ENCODE data around the gene SFXN5.

SFXN5 gene

GRCh38 chr2:72991439-72991725, 80.1 kb downstream of the SFXN5 start:
- H3K36me3 ChIP-seq (ENCODE audit: control insufficient read depth in 2 of 2, insufficient read depth in 1 of 2, low read length in 2 of 2): no peaks in the 10 kb centered on the region
- no peaks in the 10 kb centered on the region for H3K9me3 ChIP-seq (ENCODE audit: control insufficient read depth, insufficient read depth, low read depth, low read length)
- ChIA-PET CTCF (interaction anchor here (0.7 to 3.0 kb wide), 11 partner anchors 16 to 221 kb away, joined by 3 to 29 read pairs (median 6); no protein-coding TSS in a partner anchor), POLR2A (no interaction called here)
- H3K27ac ChIP-seq (ENCODE audit: extremely low read depth, low read depth, low read length): no peak overlapping the region
- no peaks in the 10 kb centered on the region for H3K4me1 ChIP-seq (ENCODE audit: control insufficient read depth, insufficient read depth, low read length)
- H3K4me3 ChIP-seq (ENCODE audit: low read depth, low read length): no peak overlapping the region
- TF ChIP-seq OSR2 (tag by site-specific recombination; IDR thresholded peaks at IDR 0.05) (no peak), WT1 (tag by site-specific recombination; IDR thresholded peaks at IDR 0.05) (no peak), ZNF624 (tag by site-specific recombination; IDR thresholded peaks at IDR 0.05) (no peak), ZNF623 (tag by site-specific recombination; IDR thresholded peaks at IDR 0.05) (no peak), TRIM28 (IDR thresholded peaks at IDR 0.05; ENCODE audit: borderline replicate concordance, low read length) (no peak), ZNF701 (tag by site-specific recombination; IDR thresholded peaks at IDR 0.05) (no peak), ZNF791 (tag by site-specific recombination; IDR thresholded peaks at IDR 0.05) (no peak), ZNF426 (tag by site-specific recombination; IDR thresholded peaks at IDR 0.05) (no peak), ZNF341 (tag by site-specific recombination; IDR thresholded peaks at IDR 0.05; ENCODE audit: low read depth) (no peak), ZBTB20 (tag by site-specific recombination; IDR thresholded peaks at IDR 0.05) (no peak), ZNF571 (tag by site-specific recombination; IDR thresholded peaks at IDR 0.05) (no peak), ZNF169 (tag by site-specific recombination; IDR thresholded peaks at IDR 0.05) (no peak), ZNF626 (tag by site-specific recombination; IDR thresholded peaks at IDR 0.05) (no peak)
- TF ChIP-seq, protein P1, sequence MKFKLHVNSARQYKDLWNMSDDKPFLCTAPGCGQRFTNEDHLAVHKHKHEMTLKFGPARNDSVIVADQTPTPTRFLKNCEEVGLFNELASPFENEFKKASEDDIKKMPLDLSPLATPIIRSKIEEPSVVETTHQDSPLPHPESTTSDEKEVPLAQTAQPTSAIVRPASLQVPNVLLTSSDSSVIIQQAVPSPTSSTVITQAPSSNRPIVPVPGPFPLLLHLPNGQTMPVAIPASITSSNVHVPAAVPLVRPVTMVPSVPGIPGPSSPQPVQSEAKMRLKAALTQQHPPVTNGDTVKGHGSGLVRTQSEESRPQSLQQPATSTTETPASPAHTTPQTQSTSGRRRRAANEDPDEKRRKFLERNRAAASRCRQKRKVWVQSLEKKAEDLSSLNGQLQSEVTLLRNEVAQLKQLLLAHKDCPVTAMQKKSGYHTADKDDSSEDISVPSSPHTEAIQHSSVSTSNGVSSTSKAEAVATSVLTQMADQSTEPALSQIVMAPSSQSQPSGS (tag by site-specific recombination; IDR thresholded peaks at IDR 0.05; ENCODE audit: low read depth): no peak
- TF ChIP-seq, protein P2, sequence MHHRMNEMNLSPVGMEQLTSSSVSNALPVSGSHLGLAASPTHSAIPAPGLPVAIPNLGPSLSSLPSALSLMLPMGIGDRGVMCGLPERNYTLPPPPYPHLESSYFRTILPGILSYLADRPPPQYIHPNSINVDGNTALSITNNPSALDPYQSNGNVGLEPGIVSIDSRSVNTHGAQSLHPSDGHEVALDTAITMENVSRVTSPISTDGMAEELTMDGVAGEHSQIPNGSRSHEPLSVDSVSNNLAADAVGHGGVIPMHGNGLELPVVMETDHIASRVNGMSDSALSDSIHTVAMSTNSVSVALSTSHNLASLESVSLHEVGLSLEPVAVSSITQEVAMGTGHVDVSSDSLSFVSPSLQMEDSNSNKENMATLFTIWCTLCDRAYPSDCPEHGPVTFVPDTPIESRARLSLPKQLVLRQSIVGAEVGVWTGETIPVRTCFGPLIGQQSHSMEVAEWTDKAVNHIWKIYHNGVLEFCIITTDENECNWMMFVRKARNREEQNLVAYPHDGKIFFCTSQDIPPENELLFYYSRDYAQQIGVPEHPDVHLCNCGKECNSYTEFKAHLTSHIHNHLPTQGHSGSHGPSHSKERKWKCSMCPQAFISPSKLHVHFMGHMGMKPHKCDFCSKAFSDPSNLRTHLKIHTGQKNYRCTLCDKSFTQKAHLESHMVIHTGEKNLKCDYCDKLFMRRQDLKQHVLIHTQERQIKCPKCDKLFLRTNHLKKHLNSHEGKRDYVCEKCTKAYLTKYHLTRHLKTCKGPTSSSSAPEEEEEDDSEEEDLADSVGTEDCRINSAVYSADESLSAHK (tag by site-specific recombination; IDR thresholded peaks at IDR 0.05): no peak

DNA sequence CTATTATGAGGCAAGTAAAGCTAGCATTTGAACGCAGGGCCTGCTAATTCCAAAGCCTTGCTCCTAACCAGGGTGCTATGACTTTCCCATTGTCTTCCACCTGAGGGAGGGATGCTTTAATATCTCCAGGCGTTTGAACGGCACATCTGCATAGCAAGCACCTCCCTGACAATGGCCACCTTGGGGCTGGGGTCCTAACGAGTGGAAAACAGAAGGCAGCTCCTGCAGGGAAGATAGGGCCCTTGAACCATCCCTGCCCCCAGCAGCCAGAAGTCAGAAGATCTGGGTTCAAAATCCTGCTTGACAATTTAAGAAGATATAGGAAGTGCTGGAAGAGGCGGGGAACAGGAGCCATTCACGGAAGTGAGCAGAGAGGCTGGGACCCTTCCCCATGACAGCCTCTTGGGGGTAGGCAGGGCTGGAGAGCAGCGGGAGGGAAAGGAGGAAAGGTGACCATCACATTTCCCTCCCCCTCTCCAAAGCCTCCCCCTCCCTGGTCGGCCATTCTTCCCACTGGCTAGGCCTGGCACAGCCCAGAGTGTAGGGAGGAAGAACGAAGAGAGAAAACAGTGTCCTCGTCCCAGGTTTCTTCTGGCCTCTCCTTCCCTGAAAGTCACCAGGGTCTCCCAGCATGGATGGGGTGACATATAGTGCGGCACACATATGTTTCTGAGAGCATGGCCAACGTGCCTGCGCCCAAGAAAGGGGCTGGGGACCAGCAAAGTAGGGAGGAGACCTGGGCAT, 80.6 kb downstream of the SFXN5 start:
- CTCF ChIA-PET: interaction anchor here (0.7 to 3.0 kb wide), 8 partner anchors 15 to 222 kb away, joined by 4 to 29 read pairs (median 7); no protein-coding TSS in a partner anchor
- TF ChIP-seq ZNF211 (tag by site-specific recombination; IDR thresholded peaks at IDR 0.05; ENCODE audit: low read depth): no peak
- TF ChIP-seq ZNF394 (tag by site-specific recombination; IDR thresholded peaks at IDR 0.05; ENCODE audit: borderline replicate concordance): no peak
- TF ChIP-seq ZNF561 (tag by site-specific recombination; IDR thresholded peaks at IDR 0.05; ENCODE audit: borderline replicate concordance): no peak
- no peak for TF ChIP-seq FEZF1 (tag by site-specific recombination; IDR thresholded peaks at IDR 0.05)
- TF ChIP-seq ZNF624 (tag by site-specific recombination; IDR thresholded peaks at IDR 0.05): no peak
- TF ChIP-seq PRDM1 (tag by site-specific recombination; IDR thresholded peaks at IDR 0.05): no peak
- no peak for TF ChIP-seq ZNF791 (tag by site-specific recombination; IDR thresholded peaks at IDR 0.05)
- no peak for TF ChIP-seq ZNF658 (tag by site-specific recombination; IDR thresholded peaks at IDR 0.05)
- no peak for TF ChIP-seq ZNF785 (tag by site-specific recombination; IDR thresholded peaks at IDR 0.05)
- TF ChIP-seq ZNF747 (tag by site-specific recombination; IDR thresholded peaks at IDR 0.05): no peak
- TF ChIP-seq ZNF280C (tag by site-specific recombination; IDR thresholded peaks at IDR 0.05): no peak
- no peak for TF ChIP-seq ZBTB44 (tag by site-specific recombination; IDR thresholded peaks at IDR 0.05)
- TF ChIP-seq ZNF366 (tag by site-specific recombination; conservative IDR thresholded peaks at IDR 0.05): no peak
- TF ChIP-seq, protein P3, sequence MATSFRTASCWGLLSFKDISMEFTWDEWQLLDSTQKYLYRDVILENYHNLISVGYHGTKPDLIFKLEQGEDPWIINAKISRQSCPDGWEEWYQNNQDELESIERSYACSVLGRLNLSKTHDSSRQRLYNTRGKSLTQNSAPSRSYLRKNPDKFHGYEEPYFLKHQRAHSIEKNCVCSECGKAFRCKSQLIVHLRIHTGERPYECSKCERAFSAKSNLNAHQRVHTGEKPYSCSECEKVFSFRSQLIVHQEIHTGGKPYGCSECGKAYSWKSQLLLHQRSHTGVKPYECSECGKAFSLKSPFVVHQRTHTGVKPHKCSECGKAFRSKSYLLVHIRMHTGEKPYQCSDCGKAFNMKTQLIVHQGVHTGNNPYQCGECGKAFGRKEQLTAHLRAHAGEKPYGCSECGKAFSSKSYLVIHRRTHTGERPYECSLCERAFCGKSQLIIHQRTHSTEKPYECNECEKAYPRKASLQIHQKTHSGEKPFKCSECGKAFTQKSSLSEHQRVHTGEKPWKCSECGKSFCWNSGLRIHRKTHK (tag by site-specific recombination; IDR thresholded peaks at IDR 0.05): no peak
- no peak overlapping the region for H3K4me3 ChIP-seq (ENCODE audit: low read depth, low read length)
- H3K27ac ChIP-seq (ENCODE audit: extremely low read depth, low read depth, low read length): no peak overlapping the region
- POLR2A ChIA-PET: no interaction called here
- no peaks in the 10 kb centered on the region for H3K4me1 ChIP-seq (ENCODE audit: control insufficient read depth, insufficient read depth, low read length)
- H3K36me3 ChIP-seq (ENCODE audit: control insufficient read depth in 2 of 2, insufficient read depth in 1 of 2, low read length in 2 of 2): no peaks in the 10 kb centered on the region
- H3K9me3 ChIP-seq (ENCODE audit: control insufficient read depth, insufficient read depth, low read depth, low read length): no peaks in the 10 kb centered on the region

All from HEK293 (cell line).